Measurements from ENCODE around the gene IFI35.

DNA sequence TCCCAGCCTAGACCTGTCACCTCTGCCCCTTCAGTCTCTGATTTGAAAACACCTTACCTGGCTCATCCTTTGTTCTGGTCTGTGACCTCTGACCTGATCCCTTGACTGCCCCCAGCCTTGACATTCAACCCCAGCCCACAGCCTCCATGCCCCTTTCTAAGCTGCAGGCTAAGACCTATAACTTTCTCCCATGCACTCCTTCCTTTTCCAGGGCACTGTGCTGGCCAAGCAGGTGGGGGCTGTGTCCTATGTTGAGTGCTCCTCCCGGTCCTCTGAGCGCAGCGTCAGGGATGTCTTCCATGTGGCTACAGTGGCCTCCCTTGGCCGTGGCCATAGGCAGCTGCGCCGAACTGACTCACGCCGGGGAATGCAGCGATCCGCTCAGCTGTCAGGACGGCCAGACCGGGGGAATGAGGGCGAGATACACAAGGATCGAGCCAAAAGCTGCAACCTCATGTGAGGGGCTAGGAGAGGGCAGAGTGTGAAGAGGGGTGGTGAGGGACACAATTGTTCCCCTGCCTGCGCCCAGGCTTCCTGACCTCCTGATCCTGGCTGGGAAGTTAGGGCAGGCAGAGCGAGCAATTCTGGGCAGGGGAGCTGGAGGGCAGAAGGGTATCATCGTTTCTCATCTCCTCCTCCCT is 21.8 kb downstream of the IFI35 start:
- TF ChIP-seq, protein P1, sequence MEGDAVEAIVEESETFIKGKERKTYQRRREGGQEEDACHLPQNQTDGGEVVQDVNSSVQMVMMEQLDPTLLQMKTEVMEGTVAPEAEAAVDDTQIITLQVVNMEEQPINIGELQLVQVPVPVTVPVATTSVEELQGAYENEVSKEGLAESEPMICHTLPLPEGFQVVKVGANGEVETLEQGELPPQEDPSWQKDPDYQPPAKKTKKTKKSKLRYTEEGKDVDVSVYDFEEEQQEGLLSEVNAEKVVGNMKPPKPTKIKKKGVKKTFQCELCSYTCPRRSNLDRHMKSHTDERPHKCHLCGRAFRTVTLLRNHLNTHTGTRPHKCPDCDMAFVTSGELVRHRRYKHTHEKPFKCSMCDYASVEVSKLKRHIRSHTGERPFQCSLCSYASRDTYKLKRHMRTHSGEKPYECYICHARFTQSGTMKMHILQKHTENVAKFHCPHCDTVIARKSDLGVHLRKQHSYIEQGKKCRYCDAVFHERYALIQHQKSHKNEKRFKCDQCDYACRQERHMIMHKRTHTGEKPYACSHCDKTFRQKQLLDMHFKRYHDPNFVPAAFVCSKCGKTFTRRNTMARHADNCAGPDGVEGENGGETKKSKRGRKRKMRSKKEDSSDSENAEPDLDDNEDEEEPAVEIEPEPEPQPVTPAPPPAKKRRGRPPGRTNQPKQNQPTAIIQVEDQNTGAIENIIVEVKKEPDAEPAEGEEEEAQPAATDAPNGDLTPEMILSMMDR (IDR thresholded peaks at IDR 0.05 in 2 of 3, conservative IDR thresholded peaks at IDR 0.05 in 1 of 3; ENCODE audit: insufficient read depth in 2 of 3, low read depth in 1 of 3, low read length in 3 of 3), result no peak
- no peak for TF ChIP-seq KAT8 (IDR thresholded peaks at IDR 0.05; ENCODE audit: low read depth)
- TF ChIP-seq, protein P2, sequence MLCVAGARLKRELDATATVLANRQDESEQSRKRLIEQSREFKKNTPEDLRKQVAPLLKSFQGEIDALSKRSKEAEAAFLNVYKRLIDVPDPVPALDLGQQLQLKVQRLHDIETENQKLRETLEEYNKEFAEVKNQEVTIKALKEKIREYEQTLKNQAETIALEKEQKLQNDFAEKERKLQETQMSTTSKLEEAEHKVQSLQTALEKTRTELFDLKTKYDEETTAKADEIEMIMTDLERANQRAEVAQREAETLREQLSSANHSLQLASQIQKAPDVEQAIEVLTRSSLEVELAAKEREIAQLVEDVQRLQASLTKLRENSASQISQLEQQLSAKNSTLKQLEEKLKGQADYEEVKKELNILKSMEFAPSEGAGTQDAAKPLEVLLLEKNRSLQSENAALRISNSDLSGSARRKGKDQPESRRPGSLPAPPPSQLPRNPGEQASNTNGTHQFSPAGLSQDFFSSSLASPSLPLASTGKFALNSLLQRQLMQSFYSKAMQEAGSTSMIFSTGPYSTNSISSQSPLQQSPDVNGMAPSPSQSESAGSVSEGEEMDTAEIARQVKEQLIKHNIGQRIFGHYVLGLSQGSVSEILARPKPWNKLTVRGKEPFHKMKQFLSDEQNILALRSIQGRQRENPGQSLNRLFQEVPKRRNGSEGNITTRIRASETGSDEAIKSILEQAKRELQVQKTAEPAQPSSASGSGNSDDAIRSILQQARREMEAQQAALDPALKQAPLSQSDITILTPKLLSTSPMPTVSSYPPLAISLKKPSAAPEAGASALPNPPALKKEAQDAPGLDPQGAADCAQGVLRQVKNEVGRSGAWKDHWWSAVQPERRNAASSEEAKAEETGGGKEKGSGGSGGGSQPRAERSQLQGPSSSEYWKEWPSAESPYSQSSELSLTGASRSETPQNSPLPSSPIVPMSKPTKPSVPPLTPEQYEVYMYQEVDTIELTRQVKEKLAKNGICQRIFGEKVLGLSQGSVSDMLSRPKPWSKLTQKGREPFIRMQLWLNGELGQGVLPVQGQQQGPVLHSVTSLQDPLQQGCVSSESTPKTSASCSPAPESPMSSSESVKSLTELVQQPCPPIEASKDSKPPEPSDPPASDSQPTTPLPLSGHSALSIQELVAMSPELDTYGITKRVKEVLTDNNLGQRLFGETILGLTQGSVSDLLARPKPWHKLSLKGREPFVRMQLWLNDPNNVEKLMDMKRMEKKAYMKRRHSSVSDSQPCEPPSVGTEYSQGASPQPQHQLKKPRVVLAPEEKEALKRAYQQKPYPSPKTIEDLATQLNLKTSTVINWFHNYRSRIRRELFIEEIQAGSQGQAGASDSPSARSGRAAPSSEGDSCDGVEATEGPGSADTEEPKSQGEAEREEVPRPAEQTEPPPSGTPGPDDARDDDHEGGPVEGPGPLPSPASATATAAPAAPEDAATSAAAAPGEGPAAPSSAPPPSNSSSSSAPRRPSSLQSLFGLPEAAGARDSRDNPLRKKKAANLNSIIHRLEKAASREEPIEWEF (CRISPR knock-in tag; IDR thresholded peaks at IDR 0.05), result no peak
